HG02571 (cell line): Measurements from ENCODE around the gene SLC17A7.
"Not testable (repeated sequence)": the region's sequence is repeated elsewhere in the genome, so short reads cannot be mapped to it uniquely, and the experiment has no call there.

Experiments
- ATAC-seq: cut with Tn5 transposase; IDR thresholded peaks from one replicate; pipeline ENCODE4 v1.9.1; 2021; ENCODE audit warnings: mild to moderate bottlenecking, moderate library complexity; ENCODE audit not compliant: unreplicated experiment

SLC17A7 gene

DNA sequence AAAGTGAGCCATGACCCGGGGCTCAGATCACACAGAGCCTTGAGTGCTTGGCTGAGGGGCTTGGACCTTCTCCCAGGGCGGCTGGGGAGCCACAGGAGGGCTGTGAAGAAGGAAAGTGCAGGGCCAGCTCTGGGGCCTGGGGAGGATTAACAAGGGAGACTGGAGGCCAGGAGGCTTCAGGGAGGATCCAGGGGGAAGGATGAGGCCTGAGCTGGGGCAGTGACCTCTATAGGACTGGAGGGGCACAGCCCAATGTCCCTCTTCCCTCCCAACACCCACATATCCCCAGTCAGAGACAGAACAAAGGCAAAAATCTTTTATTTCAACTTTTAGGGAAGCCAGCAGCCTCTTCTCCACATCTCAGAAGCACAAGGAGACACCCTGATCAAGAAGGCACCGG lies 4.7 kb upstream of the SLC17A7 start:
- no peak for ATAC-seq

DNA sequence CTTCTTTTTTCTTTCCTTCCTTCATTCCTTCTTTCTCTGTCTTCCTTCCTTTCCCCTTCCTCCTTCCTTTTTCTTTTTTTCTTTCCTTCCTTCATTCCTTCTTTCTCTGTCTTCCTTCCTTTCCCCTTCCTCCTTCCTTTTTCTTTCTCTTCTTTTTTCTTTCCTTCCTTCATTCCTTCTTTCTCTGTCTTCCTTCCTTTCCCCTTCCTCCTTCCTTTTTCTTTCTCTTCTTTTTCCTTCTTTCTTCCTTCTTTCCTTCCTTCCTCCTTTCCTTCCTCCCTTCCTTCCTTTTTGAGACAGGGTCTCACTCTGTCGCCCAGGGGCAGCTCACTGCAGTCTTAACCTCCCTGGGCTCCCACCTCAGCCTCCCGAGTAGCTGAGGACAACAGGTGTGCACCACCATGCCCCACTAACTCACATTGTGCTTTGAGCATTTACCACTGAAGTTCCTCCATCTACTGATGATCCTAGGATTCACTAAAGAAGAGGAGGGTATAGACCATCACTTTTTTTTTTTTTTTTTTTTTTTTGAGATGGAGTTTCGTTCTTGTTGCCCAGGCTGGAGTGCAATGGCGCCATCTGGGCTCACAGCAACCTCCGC lies 2.9 kb upstream of the SLC17A7 start:
- ATAC-seq: not testable (repeated sequence)

DNA sequence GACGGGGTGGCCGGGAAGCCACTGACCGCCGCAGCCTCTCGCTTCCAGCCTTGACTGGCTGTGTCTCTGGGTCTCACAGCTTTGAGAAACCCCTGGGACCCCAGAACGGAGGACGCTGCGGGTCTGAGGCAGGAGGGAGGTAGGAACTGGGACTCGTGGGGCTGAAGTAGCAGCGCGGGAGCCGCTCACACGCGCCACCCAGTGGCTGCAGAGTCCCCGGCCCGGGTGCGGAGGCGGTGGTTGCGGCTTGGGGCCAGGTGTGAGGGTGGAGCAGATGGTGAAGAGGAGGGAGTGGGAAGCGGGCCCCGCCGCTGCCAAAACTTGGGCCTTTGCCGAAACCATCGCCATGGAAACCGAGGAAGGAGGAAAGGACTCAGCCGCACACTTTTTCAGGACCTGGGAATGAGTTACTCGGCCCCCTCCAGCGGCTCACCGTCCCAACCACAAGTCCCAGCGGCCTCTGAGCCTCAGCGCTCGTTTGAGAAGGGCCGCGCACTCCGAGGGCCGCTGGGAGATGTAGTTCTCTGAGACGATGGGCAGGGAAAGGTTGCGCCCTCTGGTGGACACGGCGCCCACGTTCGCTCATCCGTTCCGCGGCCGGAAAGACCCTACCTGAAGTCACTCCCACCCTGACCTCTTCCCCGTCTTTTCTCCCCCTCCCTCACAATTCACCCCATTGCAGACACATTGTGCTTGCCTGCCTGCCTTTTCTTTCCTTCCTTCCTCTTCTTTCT lies 2.2 kb upstream of the SLC17A7 start:
- peak; percentile 64 for ATAC-seq

DNA sequence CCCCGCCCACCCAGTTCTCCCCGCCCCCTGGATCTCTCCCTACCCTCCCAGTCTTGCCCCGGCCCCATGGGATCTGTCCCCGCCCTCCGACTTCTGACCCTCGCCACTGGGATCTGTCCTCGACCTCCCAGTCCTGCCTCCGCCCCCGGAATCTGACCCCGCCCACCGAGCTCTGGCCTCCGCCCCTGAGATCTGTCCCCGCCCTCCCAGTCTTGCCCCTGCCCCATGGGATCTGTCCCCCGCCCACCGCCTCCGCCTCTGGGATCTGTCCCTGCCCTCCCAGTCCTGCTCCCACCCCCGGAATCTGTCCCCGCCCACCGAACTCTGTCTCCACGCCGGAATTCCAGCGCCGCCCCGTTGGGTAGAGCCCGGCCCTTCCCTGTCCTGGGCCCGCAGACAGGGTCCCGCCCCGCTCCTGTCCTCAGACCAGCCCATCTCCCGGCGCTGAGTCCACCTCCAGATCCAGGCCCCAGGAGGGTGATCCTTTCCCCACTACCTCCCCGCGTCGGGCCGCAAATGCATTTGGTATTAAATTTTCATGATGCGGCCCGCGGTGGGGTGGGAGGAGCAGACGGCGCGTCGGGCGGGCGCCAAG lies 1.5 kb upstream of the SLC17A7 start:
- peak; percentile 15 for ATAC-seq

DNA sequence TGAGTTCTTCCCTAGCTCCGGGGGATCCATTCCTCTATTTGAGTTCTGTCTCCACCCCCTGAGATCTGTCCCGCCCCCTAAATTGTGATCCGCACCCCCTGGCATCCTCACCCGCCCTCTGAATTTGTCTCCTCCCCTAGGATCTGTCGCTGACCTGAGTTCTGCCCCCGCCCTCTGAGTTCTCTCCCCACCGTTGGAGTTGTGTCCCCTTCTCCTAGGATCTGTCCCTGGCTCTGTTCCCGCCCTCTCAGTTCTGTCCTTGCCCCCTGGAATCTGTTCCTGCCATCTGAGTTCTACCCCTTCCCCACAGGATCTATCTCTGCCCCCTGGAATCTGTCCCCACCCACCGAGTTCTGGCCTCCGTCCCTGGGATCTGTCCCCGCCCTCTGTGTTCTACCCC lies 1.0 kb upstream of the SLC17A7 start:
- no peak for ATAC-seq

DNA sequence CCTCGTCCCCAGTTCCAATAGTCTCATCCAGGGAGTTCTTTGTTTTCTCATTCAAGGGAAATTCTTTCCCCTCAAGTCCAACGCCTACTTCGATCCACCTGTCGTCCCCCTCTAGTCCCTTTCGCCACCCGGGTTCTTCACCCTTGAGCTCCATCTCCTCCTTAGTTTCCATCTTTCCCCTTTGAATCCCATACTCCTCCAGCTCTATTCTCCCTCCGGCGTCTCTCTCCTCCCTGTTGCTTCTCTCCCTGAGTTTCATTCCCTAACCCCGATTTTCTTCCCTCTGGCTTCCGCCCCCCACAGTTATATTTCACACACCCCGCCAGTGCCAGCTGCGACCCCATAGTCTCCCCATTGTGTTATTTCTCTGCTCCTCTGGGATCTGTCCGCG lies 628 bp upstream of the SLC17A7 start:
- no peak for ATAC-seq

DNA sequence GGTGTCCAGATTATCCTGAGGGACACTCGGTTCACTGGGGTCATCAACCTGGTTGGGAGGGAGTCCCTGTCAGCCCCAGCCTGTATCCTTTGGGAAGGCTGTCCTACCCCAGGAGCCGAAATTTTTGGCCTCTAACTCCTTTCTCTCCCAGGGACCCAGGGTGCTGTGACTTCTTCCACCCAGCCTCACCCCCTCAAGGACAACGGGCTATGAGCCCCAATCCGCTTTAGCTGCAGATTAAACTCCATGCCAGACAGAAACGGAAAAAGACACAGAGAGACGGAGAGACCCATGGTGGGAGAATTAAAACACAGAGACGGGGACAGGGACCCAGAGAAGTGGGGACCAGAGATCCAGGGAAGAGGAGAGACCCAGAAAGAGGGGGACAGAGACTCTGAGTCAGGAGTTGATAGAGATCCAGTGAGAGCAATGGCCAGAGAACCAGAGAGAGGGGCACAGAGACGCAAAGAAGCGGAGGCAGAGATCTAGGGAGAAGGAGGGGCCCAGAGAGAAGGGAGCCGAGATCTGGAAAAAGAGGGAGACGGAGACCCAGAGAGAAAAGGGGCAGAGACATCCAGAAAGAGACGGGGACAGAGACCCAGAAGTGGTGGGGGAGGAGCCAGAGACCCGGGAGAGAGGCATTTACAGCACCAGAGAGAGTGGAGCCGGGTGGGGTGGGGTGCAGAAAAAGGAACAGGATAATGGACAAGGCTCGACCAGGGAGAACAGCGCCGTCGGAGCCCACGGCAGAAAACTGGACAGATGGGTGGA lies 703 bp downstream of the SLC17A7 start:
- no peak for ATAC-seq

DNA sequence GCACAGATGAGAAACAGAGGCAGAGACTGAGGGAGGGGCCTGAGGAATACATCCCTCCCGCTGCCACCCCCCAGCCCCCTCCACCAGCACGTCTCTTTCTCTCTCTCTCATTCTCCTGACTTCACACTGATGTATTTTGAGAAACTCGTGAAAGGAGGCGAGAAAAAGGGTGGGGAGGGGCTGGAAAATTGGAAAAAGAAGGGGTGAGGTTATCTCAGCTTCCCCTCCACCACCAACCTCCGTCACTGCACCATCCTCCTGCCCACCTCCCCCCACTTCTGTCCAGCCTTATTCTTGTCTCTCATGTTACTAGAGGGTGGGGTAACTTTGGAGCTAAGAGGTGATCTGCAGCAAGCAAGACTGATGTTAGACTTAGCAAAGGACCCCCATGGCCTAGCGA lies 1.5 kb downstream of the SLC17A7 start:
- ATAC-seq: no peak

DNA sequence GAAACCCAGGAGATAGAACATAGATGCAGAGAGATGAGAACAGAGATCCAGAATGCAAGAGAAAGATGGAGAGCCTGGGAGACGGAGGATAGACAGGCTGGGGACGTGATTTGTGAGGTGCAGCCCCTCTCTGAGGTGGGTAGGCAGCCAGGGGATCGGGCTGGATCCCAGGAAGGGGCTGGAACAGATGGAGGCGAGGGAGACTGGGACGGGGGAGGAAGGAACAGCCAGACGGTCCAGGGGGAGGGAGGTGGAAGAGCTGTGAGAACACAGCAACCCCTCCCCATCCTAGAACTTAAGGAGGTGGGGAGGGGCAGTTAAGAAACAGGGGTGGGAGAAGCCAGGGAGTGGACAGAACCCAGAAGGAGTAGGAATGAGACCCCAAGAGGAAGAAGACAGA lies 3.1 kb downstream of the SLC17A7 start:
- no peak for ATAC-seq

DNA sequence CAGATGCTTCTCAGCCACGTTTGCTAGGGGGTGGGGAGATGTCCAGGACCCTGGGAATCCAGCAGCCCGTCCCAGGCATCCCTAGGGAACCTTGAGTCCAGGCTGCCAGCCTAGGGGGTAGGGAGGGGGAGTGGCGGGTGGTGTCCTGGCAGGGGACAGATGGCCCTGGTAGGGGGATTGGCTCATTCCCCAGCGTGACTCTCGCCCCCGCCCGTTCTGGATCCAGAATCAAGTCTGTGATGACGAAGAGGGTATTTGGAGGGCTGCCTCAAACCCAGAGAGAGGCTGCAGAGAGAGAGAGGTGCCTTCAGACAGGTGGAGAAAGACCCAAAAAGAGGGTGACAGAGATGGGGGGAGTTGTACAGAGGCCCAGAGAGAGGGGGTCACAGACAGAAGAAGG lies 4.1 kb downstream of the SLC17A7 start:
- ATAC-seq: no peak

DNA sequence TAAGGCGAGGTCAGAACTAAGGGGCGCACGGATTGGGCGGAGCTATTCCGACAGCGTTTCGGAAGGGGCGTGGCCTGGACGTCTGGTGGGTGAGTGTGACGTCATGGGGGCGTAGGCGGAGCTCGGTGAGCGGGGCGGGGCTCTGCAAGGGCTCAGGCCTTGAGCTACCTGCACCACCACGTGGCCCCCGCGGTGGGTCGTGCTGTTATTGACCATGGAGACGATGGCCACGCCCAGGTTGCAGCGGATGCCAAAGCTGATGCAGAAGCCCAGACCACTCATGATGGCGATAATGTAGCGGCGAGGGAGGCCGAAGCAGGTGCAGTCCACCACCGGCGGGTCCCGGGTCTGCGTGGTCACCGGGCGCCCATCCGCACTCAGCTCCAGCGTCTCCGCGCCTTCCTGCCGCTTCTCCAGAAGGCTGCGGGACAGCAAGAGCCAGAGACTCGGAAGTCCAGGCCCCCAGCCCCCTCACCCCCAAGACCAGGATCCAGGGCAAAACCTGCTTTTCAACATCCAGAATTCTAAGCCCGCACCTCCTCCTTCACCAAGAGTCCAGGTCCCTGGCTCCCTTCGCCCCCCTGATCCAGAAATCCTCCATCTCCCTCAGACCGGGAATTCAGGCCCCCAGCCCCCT lies 4.8 kb downstream of the SLC17A7 start:
- no peak for ATAC-seq

DNA sequence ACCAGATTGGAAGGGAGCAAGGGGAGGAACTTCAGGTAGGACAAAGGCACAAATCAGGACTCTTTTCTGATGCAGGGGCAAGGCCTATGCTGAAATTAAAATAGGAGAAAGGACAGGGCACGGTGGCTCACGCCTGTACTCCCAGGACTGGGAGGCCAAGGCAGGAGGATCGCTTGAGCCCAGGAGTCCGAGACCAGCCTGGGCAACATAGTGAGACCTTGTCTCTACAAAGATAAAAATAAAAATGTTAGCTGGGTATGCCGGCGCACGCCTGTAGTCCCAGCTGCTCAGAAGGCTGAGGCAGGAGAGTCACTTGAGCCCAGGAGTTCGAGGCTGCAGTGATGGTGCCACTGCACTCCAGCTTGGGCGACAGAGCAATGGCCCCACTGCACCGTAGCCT lies 5.7 kb downstream of the SLC17A7 start:
- no peak for ATAC-seq

DNA sequence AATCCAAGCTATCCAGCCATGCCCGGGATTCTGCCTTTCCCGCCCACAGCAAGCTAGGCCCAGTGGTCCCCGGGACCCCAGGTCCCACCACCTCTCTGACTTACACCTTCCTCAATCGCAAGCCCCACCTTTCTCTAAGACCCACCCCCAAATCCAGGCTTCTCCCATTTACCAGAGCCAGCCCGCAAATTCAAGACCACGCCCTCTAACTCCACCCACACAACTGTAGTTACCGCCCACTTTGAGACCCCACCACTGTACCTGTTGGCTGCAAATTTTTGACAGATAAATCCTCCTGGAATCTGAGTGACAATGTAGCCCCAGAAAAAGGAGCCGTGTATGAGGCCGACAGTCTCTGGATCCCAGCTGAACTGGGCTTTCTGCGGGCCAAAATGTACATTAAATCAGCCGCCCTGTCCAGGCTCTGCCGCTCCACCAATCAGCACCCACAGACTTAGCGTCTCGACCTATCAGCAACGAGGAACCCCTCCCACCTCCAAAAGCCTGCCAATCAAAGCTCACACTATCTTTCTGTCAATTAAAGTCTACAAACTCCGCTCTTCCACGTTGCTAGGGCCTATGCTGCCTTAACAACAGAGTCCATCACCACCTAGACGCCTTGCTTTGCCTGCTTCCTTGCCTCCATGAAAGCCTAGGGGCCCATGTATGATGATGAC lies 6.3 kb downstream of the SLC17A7 start:
- no peak for ATAC-seq

DNA sequence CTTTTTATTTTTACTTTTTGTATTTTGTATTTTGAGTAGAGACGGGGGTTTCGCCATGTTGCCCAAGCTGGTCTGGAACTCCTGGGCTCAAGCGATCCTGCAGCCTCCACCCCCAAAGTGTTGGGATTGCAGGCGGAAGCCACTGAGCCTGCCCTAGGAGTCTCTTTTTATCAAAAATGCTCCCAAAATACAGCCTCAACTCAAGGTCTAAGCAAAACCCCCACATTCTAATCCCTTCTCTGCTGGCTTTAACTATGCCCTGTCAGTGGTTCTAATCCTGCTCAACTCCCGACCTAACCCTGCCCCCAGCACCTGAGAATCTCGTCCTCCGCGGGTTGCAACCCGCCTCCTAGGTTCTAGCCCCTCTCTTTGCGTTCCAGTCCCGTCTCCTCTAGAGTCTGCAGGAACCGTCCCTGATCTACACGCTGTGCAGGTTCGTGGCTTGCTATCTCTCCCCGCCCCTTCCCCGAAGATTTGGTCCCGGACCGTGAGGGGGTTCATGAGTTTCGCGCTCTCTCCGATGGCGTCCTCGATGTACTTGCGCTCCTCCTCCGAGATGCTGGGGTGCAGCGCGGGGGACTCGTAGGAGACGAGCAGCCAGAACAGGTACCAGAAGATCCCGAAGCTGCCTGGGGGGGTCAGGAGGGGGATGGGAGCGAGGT lies 8.0 kb downstream of the SLC17A7 start:
- no peak for ATAC-seq

DNA sequence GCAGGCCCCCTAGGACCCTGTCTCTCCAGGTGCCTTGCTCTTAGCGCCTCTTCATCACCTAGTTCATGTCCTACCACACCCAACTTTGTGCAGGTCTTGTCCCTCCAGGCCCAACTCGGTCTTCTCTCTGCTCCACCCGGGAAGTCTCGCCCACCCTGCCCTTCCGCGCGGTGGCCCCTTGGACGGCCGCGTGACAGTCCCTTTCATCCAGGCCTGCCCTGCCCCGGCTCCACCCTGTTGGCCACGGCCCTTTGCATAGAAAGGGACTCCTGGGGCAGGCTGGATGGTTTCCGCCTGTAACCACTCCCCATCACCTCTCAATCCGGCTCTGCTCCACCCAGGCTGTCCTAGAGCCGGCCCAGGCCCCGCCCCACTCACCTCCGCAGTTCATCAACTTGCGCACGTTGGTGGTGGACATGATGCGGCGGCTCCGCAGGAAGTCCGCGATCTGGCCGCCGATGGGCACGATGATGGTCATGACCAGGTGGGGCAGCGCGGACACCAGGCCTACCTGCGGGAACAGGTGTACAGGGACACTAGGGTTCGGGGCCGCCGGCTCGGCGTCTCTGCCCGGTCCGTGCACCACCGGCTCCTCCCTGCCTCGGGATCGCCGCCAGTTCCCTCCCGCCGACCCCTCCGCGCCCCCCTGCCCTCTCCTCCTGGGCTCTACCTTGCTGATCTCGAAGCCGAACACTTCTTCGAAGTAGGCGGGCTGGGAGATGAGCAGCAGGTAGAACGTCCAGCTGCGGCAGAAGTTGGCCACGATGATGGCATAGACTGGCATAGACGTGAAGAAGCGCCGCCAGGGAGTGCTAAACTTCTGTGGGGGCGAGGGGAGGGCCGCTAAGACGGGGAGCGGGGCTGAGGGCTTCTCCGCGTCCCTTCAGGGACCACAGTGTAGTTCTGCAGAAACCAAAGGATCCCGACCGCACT lies 8.9 kb downstream of the SLC17A7 start:
- no peak for ATAC-seq

DNA sequence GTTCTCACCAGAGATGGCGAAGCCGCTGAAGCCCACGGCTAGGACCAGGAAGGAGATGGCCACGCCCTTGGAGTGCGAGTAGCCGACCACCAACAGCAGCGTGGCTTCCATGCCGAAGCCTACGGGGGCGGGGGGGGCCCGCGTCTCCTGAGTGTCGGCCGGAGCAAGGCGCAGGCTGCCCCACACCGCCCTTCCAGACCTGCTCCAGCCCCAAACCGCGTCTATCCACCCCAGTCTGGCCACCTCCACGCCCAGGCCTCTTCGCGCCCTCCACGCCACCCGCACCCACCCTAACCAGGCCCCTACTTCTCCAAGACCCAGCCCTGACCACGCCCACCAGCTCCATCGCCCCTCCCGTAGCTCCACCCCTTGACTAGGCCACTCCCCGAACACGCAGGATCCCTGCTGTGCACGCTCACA lies 10.0 kb downstream of the SLC17A7 start:
- no peak for ATAC-seq

DNA sequence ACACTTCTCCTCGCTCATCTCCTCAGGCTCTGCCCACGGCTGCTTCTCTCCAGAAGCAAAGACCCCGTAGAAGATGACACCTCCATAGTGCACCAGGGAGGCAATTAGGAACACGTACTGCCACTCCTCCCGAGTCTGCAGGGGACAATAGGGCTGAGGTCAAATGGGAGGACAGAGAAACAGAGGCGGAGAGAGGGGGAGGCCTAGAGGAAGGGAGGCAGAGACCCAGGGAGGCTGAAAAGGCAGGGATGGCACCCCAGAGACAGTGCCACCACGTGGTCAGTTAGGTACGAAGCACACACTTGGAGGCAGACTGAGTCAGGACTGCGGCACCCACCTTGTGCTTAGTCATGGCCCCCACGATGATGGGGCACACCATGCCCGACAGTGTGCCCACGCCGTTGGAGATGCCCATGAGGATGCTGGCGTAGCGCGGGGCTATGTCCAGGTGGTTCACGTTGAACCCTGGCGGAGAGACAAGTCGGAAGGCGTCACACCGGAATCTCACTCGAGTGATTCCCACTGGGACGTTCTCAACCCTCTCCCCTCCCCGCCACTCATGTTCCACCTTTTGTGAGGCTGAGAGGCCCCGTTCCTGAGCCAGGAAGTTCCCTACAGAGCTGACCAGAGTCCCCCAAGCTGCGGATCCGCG lies 10.5 kb downstream of the SLC17A7 start:
- ATAC-seq: no peak

DNA sequence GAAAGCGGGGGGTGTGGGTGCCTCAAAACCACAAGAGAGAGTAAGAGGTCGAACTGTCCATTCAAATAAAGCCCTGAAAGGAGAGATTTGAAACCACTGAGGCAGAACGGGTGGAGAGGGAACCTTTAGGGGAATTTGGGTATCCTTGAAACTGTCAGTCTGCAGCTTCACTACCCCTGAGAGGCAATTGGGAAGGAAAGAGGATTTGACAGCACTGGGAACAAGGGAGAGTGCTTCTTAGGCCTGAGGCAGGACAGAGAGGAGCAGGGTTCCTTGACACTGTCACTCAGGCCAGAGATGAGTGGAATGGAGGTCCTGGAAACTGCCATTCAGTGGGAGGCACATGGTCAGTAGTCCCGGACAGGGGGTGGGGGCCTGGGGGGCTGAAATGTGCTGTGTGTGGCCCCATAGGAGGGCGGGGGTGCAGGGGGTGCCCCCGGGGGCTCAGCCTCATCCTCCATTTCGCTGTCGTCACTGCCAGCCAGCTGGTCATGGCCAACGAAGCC lies 11.1 kb downstream of the SLC17A7 start:
- ATAC-seq: no peak
